Loucy (cell line): ENCODE results near the gene SLC2A4.

Experiments used
- H2AFZ ChIP-seq: fragments of 200-600 bp; sonication (generic); 2 replicates; pipeline ENCODE4 v1.6.0; 2016; ENCODE audit warnings: antibody characterized with exemption, mild to moderate bottlenecking, low read length, moderate library complexity
- H3F3A ChIP-seq: fragments of 200-600 bp; 2 replicates; pipeline ENCODE4 v1.6.0; 2016; ENCODE audit warnings: antibody characterized with exemption, low read depth, mild to moderate bottlenecking
- H3K27me3 ChIP-seq: fragments of 200-600 bp; sonication (generic); 2 replicates; pipeline ENCODE4 v1.6.1; 2014; ENCODE audit warnings: low read length, mild to moderate bottlenecking; ENCODE audit not compliant: insufficient read depth, poor library complexity, severe bottlenecking
- H3K36me3 ChIP-seq: fragments of 200-600 bp; sonication (generic); 2 replicates; pipeline ENCODE4 v1.6.1; 2016; ENCODE audit warnings: low read length; ENCODE audit not compliant: insufficient read depth
- H3K4me1 ChIP-seq: fragments of 200-600 bp; sonication (generic); 2 replicates; pipeline ENCODE4 v1.5.1; 2014; ENCODE audit warnings: low read length, mild to moderate bottlenecking; ENCODE audit not compliant: insufficient read depth, poor library complexity, severe bottlenecking
- H3K4me2 ChIP-seq: fragments of 200-600 bp; sonication (generic); 2 replicates; pipeline ENCODE4 v1.6.0; 2014; ENCODE audit warnings: antibody characterized with exemption, low read length, low read depth, mild to moderate bottlenecking; ENCODE audit not compliant: poor library complexity, severe bottlenecking
- H3K4me3 ChIP-seq: fragments of 200-600 bp; sonication (generic); 2 replicates; pipeline ENCODE4 v1.5.1; 2014; ENCODE audit warnings: low read length, mild to moderate bottlenecking, mixed read lengths; ENCODE audit not compliant: poor library complexity, severe bottlenecking
- H3K79me2 ChIP-seq: fragments of 200-600 bp; sonication (generic); 2 replicates; pipeline ENCODE4 v1.6.1; 2014; ENCODE audit warnings: low read length; ENCODE audit not compliant: insufficient read depth
- H3K9ac ChIP-seq: fragments of 200-600 bp; sonication (generic); 2 replicates; pipeline ENCODE4 v1.6.0; 2014; ENCODE audit warnings: mild to moderate bottlenecking, low read depth, low read length, moderate library complexity; ENCODE audit not compliant: poor library complexity, severe bottlenecking
- H3K9me2 ChIP-seq: fragments of 200-600 bp; sonication (generic); replicated peaks from 2 replicates; pipeline ENCODE4 v1.6.1; 2016; ENCODE audit warnings: low read depth, low read length, mixed read lengths
- H3K9me3 ChIP-seq: fragments of 200-600 bp; sonication (generic); 2 replicates; pipeline ENCODE4 v1.6.1; 2014; ENCODE audit warnings: mild to moderate bottlenecking, antibody characterized with exemption, low read length, low read depth; ENCODE audit not compliant: insufficient read depth
- H4K20me1 ChIP-seq: fragments of 200-600 bp; sonication (generic); 2 replicates; pipeline ENCODE4 v1.6.0; 2014; ENCODE audit warnings: antibody characterized with exemption, low read length, mild to moderate bottlenecking; ENCODE audit not compliant: insufficient read depth, poor library complexity, severe bottlenecking
- EZH2phosphoT487 ChIP-seq: fragments of 200-600 bp; IDR thresholded peaks from 2 replicates; pipeline ENCODE4 v1.6.1; 2018; ENCODE audit warnings: antibody characterized with exemption, mild to moderate bottlenecking, moderate library complexity, borderline replicate concordance
- TF ChIP-seq, protein P1 (sequence below): fragments of 200-600 bp; sonication (generic); conservative IDR thresholded peaks from 2 replicates; pipeline ENCODE4 v1.5.1; 2014; ENCODE audit warnings: mild to moderate bottlenecking, antibody characterized with exemption, low read length

SLC2A4 gene

DNA sequence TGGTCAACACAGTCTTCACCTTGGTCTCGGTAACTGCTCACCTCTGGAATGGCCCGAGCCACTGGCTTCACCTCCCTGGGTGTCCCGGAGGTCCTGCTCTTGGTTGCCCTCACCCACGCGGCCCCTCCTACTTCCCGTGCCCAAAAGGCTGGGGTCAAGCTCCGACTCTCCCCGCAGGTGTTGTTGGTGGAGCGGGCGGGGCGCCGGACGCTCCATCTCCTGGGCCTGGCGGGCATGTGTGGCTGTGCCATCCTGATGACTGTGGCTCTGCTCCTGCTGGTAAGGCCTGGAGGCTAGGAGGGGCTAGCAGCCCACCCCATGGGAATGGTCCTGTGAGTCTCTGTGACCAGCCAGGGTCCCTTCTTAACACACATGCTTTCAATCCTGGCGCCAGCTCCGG, 3.4 kb downstream of the SLC2A4 start:
- no peaks in the 10 kb centered on the region for H3K79me2 ChIP-seq
- TF ChIP-seq, protein P1, sequence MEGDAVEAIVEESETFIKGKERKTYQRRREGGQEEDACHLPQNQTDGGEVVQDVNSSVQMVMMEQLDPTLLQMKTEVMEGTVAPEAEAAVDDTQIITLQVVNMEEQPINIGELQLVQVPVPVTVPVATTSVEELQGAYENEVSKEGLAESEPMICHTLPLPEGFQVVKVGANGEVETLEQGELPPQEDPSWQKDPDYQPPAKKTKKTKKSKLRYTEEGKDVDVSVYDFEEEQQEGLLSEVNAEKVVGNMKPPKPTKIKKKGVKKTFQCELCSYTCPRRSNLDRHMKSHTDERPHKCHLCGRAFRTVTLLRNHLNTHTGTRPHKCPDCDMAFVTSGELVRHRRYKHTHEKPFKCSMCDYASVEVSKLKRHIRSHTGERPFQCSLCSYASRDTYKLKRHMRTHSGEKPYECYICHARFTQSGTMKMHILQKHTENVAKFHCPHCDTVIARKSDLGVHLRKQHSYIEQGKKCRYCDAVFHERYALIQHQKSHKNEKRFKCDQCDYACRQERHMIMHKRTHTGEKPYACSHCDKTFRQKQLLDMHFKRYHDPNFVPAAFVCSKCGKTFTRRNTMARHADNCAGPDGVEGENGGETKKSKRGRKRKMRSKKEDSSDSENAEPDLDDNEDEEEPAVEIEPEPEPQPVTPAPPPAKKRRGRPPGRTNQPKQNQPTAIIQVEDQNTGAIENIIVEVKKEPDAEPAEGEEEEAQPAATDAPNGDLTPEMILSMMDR, result no peak
- TF ChIP-seq EZH2phosphoT487, result no peak

DNA sequence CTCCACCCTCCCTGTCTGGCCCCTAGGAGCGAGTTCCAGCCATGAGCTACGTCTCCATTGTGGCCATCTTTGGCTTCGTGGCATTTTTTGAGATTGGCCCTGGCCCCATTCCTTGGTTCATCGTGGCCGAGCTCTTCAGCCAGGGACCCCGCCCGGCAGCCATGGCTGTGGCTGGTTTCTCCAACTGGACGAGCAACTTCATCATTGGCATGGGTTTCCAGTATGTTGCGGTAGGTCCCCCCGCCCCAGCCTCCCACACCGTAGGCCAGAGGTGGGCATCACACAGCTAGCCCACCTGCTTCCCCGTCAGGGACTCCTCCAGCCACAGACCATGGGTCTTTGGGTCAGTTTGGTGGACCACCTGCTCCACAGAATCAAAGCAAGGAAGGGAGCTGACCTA, 4.2 kb downstream of the SLC2A4 start:
- 0 out of 2 replicates have a peak, but pooled peaks cover 3% of the 10 kb centered on the region for H3F3A ChIP-seq
- TF ChIP-seq EZH2phosphoT487, result no peak
- TF ChIP-seq, protein P1, result no peak
- H4K20me1 ChIP-seq, result no peaks in the 10 kb centered on the region
- no peaks in the 10 kb centered on the region for H3K9me3 ChIP-seq
- no peak overlapping the region for H3K4me3 ChIP-seq
- no peaks in the 10 kb centered on the region for H3K36me3 ChIP-seq
- H3K4me1 ChIP-seq, result peaks cover 13% of the 10 kb centered on the region
- H3K4me2 ChIP-seq, result no peak overlapping the region
- H3K27me3 ChIP-seq, result no peaks in the 10 kb centered on the region
- H3K9me2 ChIP-seq, result no peaks in the 10 kb centered on the region
- no peak overlapping the region for H2AFZ ChIP-seq
- no peaks in the 10 kb centered on the region for H3K79me2 ChIP-seq
- H3K9ac ChIP-seq, result no peak overlapping the region

More for the DNA sequence above, 3.4 kb downstream of the SLC2A4 start:
- H3K4me3 ChIP-seq, result no peak overlapping the region
- H3K36me3 ChIP-seq, result no peaks in the 10 kb centered on the region
- H3K27me3 ChIP-seq, result no peaks in the 10 kb centered on the region
- no peak overlapping the region for H3K9ac ChIP-seq
- peaks cover 13% of the 10 kb centered on the region for H3K4me1 ChIP-seq
- H4K20me1 ChIP-seq, result no peaks in the 10 kb centered on the region
- H3K4me2 ChIP-seq, result no peak overlapping the region
- no peaks in the 10 kb centered on the region for H3K9me2 ChIP-seq
- H2AFZ ChIP-seq, result no peak overlapping the region
- no peaks in the 10 kb centered on the region for H3K9me3 ChIP-seq
- 0 out of 2 replicates have a peak, but pooled peaks cover 3% of the 10 kb centered on the region for H3F3A ChIP-seq

DNA sequence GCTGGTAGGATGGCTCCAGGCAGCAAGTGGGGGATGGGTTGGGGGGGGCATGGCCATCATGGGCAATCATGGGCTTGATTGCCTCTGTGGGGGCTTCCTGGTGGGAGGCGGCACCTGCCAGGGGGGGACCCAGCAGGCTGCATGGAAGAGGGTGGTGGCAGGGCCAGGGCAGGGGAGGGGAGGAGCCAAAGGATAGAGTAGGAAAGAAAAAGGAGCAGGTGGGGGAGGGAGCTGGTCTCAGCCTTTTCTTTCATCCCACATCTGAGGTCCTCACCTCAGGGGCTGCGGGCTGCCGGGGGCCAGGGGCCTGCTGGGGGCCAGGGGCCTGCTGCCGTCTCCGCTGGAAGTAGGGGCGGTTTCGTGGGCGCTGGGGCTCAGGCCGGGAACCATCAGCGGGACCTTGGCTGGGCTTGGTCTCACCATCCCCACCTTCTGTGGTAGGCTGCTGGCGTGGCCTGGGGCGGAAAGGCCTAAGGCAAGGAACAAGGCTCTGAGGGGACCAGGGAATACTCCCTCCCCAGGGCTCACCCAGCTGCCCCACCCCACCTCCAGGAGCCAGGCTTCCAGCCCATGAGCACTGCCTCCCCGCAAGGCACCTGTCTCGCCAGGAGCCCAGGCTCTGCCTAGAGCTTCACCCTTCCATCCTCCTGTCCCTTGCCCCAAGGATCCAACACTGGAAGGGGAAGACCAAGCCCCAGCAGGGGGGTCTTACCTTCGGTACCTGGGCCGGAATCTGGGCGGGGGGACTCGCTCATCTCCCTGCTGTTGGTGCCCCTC, 7.9 kb downstream of the SLC2A4 start:
- Histone ChIP-seq H3K36me3 (no peaks in the 10 kb centered on the region), H4K20me1 (no peaks in the 10 kb centered on the region)
- no peak for TF ChIP-seq EZH2phosphoT487
- TF ChIP-seq, protein P1, result no peak

More for the DNA sequence above, 7.9 kb downstream of the SLC2A4 start:
- Histone ChIP-seq H3K9me3 (no peaks in the 10 kb centered on the region), H2AFZ (no peak overlapping the region), H3K27me3 (no peaks in the 10 kb centered on the region), H3K4me2 (no peak overlapping the region), H3K9me2 (no peaks in the 10 kb centered on the region), H3K4me1 (no peaks in the 10 kb centered on the region), H3F3A (no peaks in the 10 kb centered on the region), H3K79me2 (no peaks in the 10 kb centered on the region), H3K4me3 (no peak overlapping the region), H3K9ac (no peak overlapping the region)
